ENCODE measurements around the gene KCNK1. TPM values are rescaled to one million over a fixed set of nuclear protein-coding genes. Genes with fewer than 3 reads are reported as not detected.

KCNK1 gene
- total RNA-seq, 6 experiments from 2014 or later, result 1.1 to 7.6 (median 3.6) TPM

- no peak for DNase-seq
- Histone ChIP-seq H3K27ac (no peak overlapping the region), H3K9me3 (no peaks in the 10 kb centered on the region), H3K36me3 (no peaks in the 10 kb centered on the region), H3K4me1 (no peaks in the 10 kb centered on the region), H3K27me3 (no peaks in the 10 kb centered on the region), H3K4me3 (no peak overlapping the region)
- intact Hi-C loops (cut with DNase I), result no loop called here
- ATAC-seq, result no peak
- WGBS (ENCODE audit: insufficient coverage, low coverage, low lambda C conversion rate, missing lambda C conversion rate), result 36% methylated on average over 11 of the region's 17 CpGs
- TF ChIP-seq POLR2A (IDR thresholded peaks at IDR 0.05) (no peak), CTCF (IDR thresholded peaks at IDR 0.05) (no peak)
Measured at GRCh38 chr1:233587958-233588799, 25.7 kb upstream of the KCNK1 start.

- intact Hi-C loops (cut with DNase I), result no loop called here
- TF ChIP-seq CTCF (IDR thresholded peaks at IDR 0.05) (no peak), POLR2A (IDR thresholded peaks at IDR 0.05) (no peak)
- H3K4me1 ChIP-seq, result peaks cover 0 to 16% (median 0%) of the 10 kb centered on the region in 4 donors
- no peaks in the 10 kb centered on the region for H3K36me3 ChIP-seq
- H3K4me3 ChIP-seq, result no peak overlapping the region
- no peaks in the 10 kb centered on the region for H3K9me3 ChIP-seq
- DNase-seq (no peak), ATAC-seq (no peak)
- no peak overlapping the region for H3K27ac ChIP-seq
- WGBS (ENCODE audit: insufficient coverage, low coverage, low lambda C conversion rate, missing lambda C conversion rate), result 30% methylated on average over 2 of the region's 2 CpGs
- H3K27me3 ChIP-seq, result no peaks in the 10 kb centered on the region
Measured at GRCh38 chr1:233597489-233597901, 16.4 kb upstream of the KCNK1 start.

- peaks cover 0 to 16% (median 0%) of the 10 kb centered on the region in 4 donors for H3K4me1 ChIP-seq
- WGBS (ENCODE audit: insufficient coverage, low coverage, low lambda C conversion rate, missing lambda C conversion rate), result 10% methylated on average over 8 of the region's 8 CpGs
- DNase-seq (no peak), ATAC-seq (peak; percentile 84 to 92 (median 90))
- H3K9me3 ChIP-seq, result no peaks in the 10 kb centered on the region
- H3K27ac ChIP-seq, result peak overlapping the region; percentile 16 to 77 (median 37)
- intact Hi-C loops (cut with DNase I), result no loop called here
- TF ChIP-seq CTCF (IDR thresholded peaks at IDR 0.05), result no peak
- no peak for TF ChIP-seq POLR2A (IDR thresholded peaks at IDR 0.05)
- H3K27me3 ChIP-seq, result no peaks in the 10 kb centered on the region
- H3K4me3 ChIP-seq, result peak overlapping the region in 1 of 3 donors; percentile 18
- H3K36me3 ChIP-seq, result no peaks in the 10 kb centered on the region
Measured at GRCh38 chr1:233598891-233599541, 14.9 kb upstream of the KCNK1 start.

- WGBS (ENCODE audit: insufficient coverage, low coverage, low lambda C conversion rate, missing lambda C conversion rate), result 17% methylated on average over 2 of the region's 5 CpGs
- Histone ChIP-seq H3K27ac (peak overlapping the region in 2 of 3 donors; percentile 16 to 77), H3K27me3 (no peaks in the 10 kb centered on the region), H3K9me3 (no peaks in the 10 kb centered on the region), H3K4me1 (peaks cover 0 to 16% (median 0%) of the 10 kb centered on the region in 4 donors), H3K4me3 (peak overlapping the region in 1 of 3 donors; percentile 18), H3K36me3 (no peaks in the 10 kb centered on the region)
- intact Hi-C loops (cut with DNase I), result no loop called here
- TF ChIP-seq POLR2A (IDR thresholded peaks at IDR 0.05) (no peak), CTCF (IDR thresholded peaks at IDR 0.05) (no peak)
- DNase-seq (peak in 2 of 3 donors; percentile 56 to 75), ATAC-seq (peak; percentile 48 to 81 (median 65))
Measured at GRCh38 chr1:233599542-233600073, 14.3 kb upstream of the KCNK1 start.
